ENCODE measurements around the gene MRTFB.
"Not testable (repeated sequence)": the region's sequence is repeated elsewhere in the genome, so short reads cannot be mapped to it uniquely, and the experiment has no call there.

Gene MRTFB

GRCh38 chr16:14182999-14183398, 111.9 kb downstream of the MRTFB start:
- TF ChIP-seq CTCF (IDR thresholded peaks at IDR 0.05; ENCODE audit: insufficient read depth, missing control alignments), result no peak
- FAIRE-seq, result no peak
- no peak for DNase-seq (ENCODE audit: insufficient read length, low spot score)

GRCh38 chr16:14183962-14184361, 112.8 kb downstream of the MRTFB start:
- DNase-seq (ENCODE audit: insufficient read length, low spot score); FAIRE-seq: not testable (repeated sequence)

GRCh38 chr16:14186007-14186794, 115.1 kb downstream of the MRTFB start:
- no peak for TF ChIP-seq CTCF (IDR thresholded peaks at IDR 0.05; ENCODE audit: insufficient read depth, missing control alignments)
- DNase-seq (ENCODE audit: insufficient read length, low spot score), result no peak
- FAIRE-seq, result no peak

DNA sequence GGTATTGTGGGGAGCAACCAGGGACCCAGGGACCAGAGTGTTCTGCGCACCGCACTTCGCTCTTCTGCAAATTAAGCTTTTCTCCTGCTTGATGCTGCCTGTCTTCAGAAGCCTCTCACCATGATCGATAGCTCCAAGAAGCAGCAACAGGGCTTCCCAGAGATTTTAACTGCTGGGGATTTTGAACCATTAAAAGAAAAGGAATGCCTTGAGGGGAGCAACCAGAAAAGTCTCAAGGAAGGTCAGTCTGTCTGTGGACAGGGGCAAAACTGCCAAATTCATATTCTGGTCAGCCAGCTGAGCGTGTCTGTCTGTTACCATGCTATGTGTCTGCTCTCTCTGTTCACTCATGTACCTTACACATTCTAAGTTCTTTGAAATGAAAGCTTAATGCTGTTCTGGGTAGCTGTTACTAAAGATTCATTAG, 115.7 kb downstream of the MRTFB start:
- no peak for TF ChIP-seq CTCF (IDR thresholded peaks at IDR 0.05; ENCODE audit: insufficient read depth, missing control alignments)
- DNase-seq (ENCODE audit: insufficient read length, low spot score) (no peak), FAIRE-seq (no peak)

DNA sequence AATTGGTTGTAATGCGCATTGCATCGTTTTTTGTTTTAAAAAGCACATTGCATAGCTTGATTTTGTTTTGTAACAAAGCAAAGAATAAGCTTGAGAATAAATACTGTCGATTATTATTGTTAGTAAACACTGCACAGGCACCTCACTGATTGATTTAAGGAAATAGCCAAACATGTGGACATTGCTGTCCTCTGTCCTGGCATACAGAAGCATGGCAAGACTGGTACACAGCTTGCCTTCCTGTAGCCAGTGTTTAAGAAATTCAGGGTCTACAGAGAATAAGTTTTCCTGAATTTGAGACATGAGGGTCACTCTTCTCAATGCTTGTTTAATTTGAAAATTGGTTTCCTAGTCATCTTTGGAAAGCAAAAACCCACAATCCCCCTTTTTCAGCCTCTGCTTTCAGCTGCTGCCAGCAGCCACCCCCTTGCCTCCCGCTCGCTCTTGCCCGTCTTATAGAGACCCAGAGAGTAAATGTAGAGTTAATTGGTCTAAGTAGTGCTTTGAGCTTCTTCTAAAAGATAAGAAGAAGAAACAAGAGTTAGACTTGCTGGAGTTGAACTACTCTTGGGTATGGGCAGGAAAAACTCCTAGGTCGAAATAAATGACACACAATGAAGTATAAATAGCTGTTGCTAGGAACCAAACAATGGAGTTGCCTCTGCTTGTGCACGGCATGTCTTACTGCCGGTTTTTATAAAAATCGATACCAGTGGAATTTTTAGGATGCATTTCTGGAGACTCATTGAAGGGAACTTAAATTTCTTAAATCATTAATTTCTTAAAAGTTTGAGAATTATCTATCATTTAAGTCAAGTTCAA, 116.6 kb downstream of the MRTFB start:
- TF ChIP-seq CTCF (IDR thresholded peaks at IDR 0.05; ENCODE audit: insufficient read depth, missing control alignments), result no peak
- FAIRE-seq, result no peak
- DNase-seq (ENCODE audit: insufficient read length, low spot score), result no peak

- TF ChIP-seq CTCF (IDR thresholded peaks at IDR 0.05; ENCODE audit: insufficient read depth, missing control alignments), result no peak
- FAIRE-seq (no peak), DNase-seq (ENCODE audit: insufficient read length, low spot score) (no peak)
These were observed 122.3 kb downstream of the MRTFB start for GRCh38 chr16:14193316-14193871.

GRCh38 chr16:14194721-14195120, 123.6 kb downstream of the MRTFB start:
- no peak for FAIRE-seq
- TF ChIP-seq CTCF (IDR thresholded peaks at IDR 0.05; ENCODE audit: insufficient read depth, missing control alignments), result no peak
- no peak for DNase-seq (ENCODE audit: insufficient read length, low spot score)

Measured in D721Med (cell line).